Activated CD4-positive, alpha-beta T cell treated with anti-CD3 and anti-CD28 coated beads, Interleukin-10, Interleukin-2, amounts not matched to agents 100 ng/mL and 50 ng/mL, durations not matched to agents 16 hours and 8 hours (primary cell): ENCODE measurements around the gene CHCHD10.
"Not testable (repeated sequence)": the region's sequence is repeated elsewhere in the genome, so short reads cannot be mapped to it uniquely, and the experiment has no call there.

Experiments
- DNase-seq: peaks from one replicate; pipeline ENCODE4 v3.0.0-alpha.2; 2020

CHCHD10 gene

DNA sequence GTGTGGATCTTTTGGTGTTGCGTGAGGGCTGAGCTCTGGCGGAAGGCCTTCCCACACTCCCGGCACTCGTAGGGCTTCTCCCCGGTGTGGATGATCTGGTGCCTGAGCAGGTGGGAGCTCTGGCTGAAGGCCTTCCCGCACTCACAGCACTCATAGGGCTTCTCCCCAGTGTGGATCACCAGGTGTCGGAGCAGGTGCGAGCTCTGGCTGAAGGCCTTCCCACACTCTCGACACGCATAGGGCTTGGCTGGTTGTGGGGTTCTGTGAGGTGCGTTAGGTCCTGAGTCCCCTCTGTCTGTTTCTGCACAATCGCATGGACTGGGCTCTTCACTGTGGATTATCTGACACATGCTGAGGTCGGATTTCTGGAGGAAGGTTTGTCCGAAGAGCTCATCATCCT lies 23.3 kb downstream of the CHCHD10 start:
- DNase-seq: no peak

DNA sequence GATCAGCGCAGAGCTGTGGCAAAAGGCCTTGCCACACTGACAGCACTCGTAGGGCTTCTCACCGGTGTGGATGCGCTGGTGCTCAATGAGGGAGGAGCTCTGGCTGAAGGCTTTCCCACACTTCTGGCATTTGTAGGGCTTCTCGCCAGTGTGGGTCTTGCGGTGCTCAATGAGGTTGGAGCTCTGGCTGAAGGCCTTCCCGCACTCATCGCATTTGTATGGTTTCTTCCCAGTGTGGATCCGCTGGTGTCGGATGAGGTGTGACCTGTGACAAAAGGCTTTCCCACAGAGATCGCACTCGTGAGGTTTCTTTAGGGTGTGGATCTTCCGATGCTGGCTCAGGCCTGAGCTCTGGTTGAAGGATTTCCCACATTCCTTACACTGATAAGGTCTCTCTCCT lies 23.8 kb downstream of the CHCHD10 start:
- no peak for DNase-seq

DNA sequence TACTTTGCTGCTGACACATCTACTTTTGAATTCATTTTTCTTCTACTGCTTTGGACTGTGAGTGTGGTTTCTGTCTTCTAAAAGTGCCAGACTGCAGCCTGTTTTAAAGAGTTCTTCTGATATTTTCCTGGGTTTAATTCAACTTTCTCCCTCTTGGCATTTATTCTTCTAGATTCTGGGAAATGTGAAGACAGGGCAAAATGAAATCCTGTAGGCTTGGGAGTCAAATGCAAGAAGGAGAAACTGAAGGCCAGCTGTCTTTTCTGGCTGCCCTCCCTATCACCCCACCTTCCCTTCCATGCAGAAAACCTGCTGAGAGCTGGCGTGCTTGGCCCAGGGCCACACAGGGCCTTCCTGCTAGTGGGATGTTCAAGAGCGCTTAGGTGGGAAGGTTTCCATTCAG lies 24.5 kb downstream of the CHCHD10 start:
- no peak for DNase-seq

DNA sequence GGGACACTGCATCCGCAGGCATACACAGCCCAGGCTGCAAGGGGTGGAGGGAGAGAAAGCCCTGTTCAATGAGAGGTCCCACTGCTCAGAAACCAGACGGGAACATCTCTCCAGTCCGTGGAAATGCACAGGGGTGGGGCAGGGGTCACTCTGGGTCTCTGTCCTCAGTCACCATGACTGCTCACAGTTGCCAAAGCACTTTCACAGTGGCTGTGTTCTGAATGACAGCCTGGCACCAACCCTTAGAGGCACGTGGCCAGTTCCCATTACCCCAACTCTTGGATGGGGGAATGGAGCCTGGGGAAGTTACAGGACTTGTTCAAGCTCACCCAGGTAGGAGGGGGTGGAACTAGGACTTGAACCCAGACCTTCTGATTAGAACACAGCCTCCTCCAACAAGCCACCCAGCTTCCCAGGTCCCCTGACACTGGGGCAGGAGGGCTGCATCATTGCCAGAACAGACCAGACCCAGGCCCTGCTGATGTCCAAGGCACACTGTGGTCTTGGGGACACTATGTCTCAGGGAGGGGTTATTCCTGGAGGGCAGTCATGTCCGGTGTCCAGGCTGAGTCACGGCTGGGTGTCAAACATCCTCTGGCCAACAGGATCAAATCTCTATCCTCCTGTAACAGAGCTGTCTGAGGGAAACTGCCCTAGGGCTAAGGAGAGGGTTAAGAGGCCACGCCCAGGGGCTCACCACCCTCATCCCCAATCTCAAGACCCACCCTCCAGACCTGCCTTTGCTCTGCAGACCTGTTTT lies 25.1 kb downstream of the CHCHD10 start:
- DNase-seq: no peak

DNA sequence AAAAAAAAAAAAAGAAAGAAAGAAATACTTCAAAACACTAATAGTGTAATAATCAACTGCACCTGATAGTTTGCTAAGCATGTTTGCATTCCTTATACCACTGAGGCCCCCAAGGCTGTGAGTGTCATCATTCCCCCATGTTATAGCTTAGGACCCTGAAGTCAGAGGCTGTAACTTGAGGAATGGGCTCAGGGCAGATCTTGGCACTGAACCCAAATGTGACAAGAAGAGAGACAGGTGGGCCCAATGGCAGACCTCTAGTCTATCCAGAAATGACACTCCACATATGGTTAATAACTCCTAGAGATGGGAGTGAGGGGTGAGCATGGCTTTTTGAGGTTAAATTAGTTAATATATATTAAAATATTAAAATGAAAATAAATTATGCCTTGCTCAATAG lies 30.1 kb downstream of the CHCHD10 start:
- no peak for DNase-seq

DNA sequence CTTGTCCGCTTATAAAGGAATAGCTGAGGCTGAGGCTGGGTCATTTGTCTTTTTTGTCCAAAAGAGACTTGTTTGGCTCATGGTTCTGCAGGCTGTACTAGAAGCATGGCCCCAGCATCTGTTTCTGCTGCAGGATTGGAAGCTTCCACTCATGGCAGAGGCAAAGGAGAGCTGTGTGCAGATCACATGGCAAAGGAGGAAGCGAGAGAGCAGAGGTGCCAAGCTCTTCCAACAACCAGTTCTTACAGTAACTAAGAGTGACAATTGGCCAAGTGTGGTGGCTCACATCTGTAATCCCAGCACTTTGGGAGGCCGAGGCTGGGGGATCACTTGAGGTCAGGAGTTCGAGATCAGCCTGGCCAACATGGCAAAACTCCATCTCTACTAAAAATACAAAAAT lies 39.7 kb downstream of the CHCHD10 start:
- DNase-seq: not testable (repeated sequence)

DNA sequence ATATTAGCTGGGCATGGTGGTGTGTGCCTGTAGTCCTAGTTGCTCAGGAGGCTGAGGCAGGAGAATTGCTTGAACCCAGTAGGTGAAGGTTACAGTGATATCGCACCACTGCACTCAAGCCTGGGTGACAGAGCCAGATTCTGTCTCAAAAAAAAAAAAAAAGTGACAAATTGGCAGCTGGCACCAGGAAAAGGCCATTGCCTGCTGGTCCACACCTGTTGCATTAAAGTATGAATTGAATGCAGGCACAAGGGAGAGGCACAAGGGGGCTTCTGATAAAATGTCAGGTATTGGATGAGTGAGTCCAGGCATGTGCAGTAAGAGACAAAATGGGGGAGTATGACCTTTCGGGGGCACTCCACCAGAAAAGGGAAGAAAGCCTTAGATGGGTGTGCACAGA lies 45.0 kb downstream of the CHCHD10 start:
- DNase-seq: no peak

DNA sequence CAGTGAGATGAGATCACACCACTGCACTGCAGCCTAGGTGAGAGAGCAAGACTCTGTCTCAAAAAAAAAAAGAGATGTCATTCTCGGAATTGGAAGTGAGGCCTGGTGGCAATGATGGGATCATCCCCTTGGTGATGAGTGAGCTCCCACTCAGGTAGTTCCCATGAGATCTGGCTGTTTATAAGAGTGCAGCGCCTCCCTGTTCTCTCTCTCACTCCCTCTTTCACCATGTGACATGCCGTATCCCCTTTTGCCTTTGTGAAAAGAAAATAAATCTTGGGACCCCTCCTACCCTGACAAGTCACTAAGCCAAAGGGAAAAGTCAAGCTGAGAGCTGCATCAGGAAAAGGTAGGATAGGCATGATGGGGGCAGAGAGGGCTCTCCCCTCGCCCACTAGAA lies 45.6 kb downstream of the CHCHD10 start:
- DNase-seq: no peak

DNA sequence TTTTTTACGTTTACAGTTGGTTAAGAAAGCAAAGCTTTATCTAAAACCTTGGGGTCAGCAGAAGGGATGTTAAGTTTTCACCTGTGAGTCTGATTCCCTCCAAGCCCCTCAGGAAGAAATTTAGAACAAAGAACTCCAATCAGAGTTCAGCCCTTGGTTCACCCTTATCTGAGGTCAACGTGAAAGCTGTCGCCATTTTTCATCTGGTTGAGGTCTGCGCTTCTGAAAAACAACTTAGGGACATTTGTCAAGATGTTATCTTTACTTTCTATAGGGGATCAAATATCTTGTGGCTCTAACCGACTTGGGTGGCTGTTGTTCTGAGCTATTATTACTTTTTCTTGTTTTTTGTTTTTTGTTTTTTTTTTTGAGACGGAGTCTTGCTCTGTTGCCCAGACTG lies 46.9 kb downstream of the CHCHD10 start:
- no peak for DNase-seq

DNA sequence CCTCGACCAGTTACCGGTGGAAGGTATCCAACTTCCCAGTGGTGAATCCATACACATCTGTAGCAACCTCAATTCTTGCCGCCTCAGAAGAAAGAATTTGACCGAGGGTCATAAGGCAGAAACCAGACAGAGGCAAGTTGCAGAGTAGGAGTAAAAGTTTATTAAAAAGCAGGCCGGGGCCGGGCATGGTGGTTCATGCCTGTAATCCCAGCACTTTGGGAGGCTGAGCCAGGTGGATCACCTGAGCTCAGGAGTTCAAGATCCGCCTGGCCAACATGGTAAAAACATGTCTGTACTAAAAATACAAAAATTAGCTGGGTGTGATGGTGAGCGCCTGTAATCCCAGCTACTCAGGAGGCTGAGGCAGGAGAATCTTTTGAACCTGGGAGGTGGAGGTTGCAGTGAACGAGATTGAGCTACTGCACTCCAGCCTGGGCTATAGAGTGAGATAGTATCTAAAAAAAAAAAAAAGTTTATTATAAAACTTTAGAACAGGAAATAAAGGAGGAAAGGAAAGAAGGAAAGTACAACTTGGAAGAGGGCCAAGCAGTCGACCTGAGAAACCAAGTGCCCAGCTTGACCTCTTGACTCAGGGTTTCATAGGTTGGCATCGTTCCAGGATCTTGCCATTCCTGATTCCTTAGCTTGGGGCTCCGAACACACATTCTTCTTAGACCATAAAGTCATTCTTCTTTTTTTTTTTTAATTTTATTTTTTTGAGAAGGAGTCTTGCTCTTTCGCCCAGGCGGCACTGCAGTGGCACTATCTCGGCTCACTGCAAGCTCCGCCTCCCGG lies 49.2 kb downstream of the CHCHD10 start:
- no peak for DNase-seq

DNA sequence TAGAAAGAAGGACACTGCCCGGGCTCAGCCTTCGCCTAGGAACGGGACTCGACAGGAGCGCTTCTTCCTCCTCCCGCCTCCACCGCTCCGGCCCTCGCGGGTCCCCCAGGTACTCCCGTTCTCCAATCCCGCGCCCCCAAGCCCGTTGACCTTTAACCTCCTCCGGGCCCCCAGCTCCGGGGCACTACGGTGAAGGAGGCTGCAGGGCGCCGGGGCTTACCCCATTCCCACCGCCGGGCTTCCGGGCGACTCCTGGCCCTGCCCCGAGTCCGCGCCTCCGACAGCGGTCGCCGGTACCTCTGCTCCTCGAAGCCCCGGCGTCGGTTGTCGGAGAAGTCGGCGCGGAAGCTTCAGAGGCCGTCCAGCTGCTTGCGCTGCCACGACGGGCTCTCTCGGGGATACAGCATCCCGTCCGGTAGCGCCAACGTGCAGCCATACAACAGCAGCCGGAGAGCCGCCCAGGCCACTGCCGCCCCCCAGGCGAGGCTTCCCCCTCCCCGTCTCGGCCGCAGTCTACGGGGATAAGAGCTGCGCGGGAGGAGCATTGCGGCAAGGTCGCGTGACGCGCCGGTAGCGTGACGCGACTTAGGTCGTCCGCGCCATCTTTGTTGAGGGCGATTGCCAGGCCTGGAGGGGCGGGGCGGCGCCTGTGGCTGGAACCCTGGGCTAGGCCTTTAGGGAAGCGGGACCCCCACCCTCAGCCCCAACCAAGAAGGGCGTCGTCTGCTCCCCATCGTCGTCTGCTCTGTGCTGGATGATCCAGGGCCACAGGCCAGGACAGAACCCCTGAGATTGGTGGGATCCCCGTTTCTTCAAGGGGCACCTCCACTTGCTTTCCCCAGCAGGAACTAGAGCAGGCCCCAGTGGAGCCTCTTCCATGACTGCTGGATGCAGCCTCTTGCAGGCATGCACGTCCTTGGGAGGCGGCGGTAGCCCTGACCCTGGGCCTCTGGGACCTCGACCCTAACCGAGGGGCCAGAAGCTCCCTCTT lies 50.7 kb downstream of the CHCHD10 start:
- peak; percentile 90 for DNase-seq
